GM12878 (cell line): ENCODE results near the gene GPER1.

Source experiments
- CTCF ChIP-seq, 3 experiments: IDR thresholded peaks in 2 of 3; conservative IDR thresholded peaks in 1 of 3; 2 replicates each; pipeline ENCODE4 v1.5.1; 2011; ENCODE audit warnings: low read depth in 3 of 3, low read length in 3 of 3, mild to moderate bottlenecking in 3 of 3, control low read depth in 2 of 3, moderate library complexity in 2 of 3, inconsistent platforms in 1 of 3, mixed read lengths in 1 of 3; ENCODE audit not compliant: control insufficient read depth in 2 of 3, insufficient read depth in 1 of 3; ENCODE audit errors: extremely low read depth in 1 of 3
- ETV6 ChIP-seq, 2 experiments: fragments of 450-650 bp in 1 of 2; IDR thresholded peaks in 1 of 2; conservative IDR thresholded peaks in 1 of 2; 2 replicates each; pipeline ENCODE4 v1.6.1; 2014; ENCODE audit warnings: antibody characterized with exemption in 1 of 2, borderline replicate concordance in 1 of 2, low read depth in 1 of 2, mild to moderate bottlenecking in 1 of 2, moderate library complexity in 1 of 2
- MTA3 ChIP-seq: IDR thresholded peaks from 2 replicates; pipeline ENCODE4 v1.6.1; 2012; ENCODE audit warnings: low read length, inconsistent platforms, borderline replicate concordance
- ZBTB33 ChIP-seq: fragments of 450-650 bp; IDR thresholded peaks from 2 replicates; pipeline ENCODE4 v1.6.1; 2017; ENCODE audit warnings: mild to moderate bottlenecking

- TF ChIP-seq CTCF (IDR thresholded peaks at IDR 0.05 in 2 of 3, conservative IDR thresholded peaks at IDR 0.05 in 1 of 3; ENCODE audit: control insufficient read depth in 2 of 3, extremely low read depth in 1 of 3, insufficient read depth in 1 of 3, low read depth in 3 of 3, low read length in 3 of 3), result no peak
- TF ChIP-seq ZBTB33, result no peak
- TF ChIP-seq ETV6 (conservative IDR thresholded peaks at IDR 0.05 in 1 of 2, IDR thresholded peaks at IDR 0.05 in 1 of 2; ENCODE audit: borderline replicate concordance in 1 of 2, low read depth in 1 of 2), result no peak
- no peak for TF ChIP-seq MTA3
Measured at GRCh38 chr7:1124816-1125602, 37.1 kb downstream of the GPER1 start.
